Activated CD4-positive, CD25-positive, alpha-beta regulatory T cell treated with anti-CD3 and anti-CD28 coated beads, Interleukin-2, amount 50 U/mL, for 24 hours (primary cell): ENCODE data around the gene RGMB.

ENCODE experiments used
- ATAC-seq, 2 donors: fragments of 150-1000 bp; cut with Tn5 transposase; one replicate each; pipeline ENCODE4 v1.10.0; 2021; ENCODE audit warnings: mild to moderate bottlenecking in 1 of 2, moderate library complexity in 1 of 2

Gene RGMB

DNA sequence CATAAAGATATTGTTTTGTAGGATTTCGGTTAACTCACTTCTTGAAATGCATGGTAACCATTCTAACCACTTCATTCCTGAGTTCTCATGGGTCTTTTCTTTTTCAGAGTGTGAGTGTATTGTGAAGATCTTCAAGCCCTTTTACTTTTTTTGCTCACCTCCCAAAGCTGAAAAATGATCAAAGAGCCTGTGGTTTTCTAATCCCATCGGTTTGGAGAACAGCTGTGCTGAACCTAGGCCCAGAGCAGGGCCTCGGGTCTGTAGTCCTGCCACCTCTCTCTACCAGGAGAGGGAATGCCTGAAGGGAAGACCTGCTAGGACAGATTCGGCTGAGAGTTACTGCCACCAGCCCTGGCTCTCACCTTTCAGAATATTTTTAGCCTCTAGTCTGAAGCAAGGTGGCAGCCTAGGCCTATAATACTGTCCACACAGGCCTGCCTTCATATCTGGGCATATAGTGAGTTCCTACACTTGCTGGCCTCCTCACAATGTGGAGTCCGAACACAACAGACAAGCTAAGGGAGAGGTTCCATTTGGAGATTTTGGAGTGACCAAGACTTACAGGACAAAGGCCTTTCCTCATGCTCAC is 13.8 kb downstream of the RGMB start:
- no peak for ATAC-seq

DNA sequence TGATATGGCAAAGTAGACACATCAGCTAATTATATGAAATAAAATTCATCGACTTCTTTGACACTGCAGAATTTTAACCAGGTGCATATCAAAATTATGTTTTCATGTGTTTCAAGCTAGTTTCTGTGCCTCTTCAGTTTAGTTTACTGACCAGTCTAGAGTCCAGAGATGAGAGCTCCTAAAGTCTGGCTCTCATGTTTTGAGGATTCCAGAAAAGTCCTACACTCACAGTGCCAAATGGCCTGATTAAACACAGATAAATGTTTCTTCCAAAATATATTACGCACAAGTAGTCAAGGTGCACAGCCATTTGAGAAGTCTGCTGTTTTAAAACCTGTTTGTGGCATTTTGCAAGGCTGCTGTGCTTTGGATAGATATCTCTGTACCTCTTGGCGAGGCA is 15.6 kb downstream of the RGMB start:
- ATAC-seq: no peak

DNA sequence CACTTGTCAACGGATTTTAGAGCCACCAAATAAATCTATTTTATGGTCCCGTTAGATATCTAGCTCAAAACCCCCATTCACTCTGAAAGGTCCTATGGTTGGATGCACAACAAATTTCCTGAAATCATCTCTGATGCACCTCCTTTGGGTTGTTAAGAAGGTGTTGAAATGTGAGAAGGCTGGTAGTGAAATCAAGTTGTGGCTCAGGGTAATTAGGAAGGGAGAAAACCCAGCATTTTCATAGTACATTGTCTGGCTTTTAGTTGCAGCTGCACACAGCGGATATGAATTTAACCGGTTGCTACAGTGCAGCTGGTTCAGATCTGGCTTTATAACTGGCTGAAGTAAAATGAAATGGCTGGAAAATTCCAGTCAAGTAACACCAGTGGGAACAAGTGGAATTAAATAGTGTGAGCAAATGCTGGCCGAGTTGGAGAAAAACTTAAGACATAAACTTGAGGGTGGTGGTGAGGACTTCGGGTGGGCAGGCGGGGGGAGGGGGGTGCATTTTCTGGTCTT is 17.6 kb downstream of the RGMB start:
- no peak for ATAC-seq

DNA sequence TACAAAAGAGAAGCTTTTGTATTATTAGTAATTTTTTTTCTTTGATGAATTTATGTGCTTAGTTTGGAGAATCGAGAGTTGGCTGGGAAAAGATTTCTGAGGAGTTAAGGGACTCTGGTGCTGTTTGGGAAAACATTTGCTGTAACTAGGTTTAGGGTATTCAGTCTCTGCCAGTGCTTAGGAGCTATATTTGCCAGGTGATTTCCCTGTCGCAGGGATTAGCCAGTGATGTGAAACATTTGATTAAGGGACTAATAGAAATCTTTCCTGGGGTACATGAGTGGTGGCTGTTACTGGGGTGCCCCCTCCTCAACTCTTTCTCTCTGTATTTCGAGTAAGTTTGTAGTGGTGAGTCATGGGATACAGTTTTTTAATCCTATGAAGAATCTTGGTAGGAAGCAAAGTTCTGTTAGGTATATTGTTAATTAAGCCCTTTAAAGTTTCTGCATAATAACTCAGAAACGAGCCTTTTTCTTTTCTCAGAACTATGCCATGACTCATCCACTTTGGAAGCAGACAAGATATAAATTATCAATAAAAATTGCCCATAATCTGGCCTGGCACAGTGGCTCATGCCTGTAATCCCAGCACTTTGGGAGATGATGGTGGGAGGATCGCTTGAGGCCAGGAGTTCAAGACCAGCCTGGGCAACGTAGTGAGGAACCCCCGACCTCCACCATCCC is 18.6 kb downstream of the RGMB start:
- ATAC-seq: no peak

DNA sequence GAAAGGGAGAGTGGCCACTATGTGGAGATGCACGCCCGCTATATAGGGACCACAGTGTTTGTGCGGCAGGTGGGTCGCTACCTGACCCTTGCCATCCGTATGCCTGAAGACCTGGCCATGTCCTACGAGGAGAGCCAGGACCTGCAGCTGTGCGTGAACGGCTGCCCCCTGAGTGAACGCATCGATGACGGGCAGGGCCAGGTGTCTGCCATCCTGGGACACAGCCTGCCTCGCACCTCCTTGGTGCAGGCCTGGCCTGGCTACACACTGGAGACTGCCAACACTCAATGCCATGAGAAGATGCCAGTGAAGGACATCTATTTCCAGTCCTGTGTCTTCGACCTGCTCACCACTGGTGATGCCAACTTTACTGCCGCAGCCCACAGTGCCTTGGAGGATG is 19.8 kb downstream of the RGMB start:
- ATAC-seq: no peak

DNA sequence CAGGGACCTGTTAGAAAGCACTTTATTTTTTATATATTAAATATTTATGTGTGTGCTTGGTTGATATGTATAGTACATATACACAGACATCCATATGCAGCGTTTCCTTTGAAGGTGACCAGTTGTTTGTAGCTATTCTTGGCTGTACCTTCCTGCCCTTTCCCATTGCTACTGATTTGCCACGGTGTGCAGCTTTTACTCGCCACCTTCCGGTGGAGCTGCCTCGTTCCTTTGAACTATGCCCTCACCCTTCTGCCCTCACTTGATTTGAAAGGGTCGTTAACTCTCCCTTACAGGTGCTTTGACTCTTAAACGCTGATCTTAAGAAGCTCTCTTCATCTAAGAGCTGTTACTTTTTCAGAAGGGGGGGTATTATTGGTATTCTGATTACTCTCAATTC is 20.5 kb downstream of the RGMB start:
- ATAC-seq: no peak

DNA sequence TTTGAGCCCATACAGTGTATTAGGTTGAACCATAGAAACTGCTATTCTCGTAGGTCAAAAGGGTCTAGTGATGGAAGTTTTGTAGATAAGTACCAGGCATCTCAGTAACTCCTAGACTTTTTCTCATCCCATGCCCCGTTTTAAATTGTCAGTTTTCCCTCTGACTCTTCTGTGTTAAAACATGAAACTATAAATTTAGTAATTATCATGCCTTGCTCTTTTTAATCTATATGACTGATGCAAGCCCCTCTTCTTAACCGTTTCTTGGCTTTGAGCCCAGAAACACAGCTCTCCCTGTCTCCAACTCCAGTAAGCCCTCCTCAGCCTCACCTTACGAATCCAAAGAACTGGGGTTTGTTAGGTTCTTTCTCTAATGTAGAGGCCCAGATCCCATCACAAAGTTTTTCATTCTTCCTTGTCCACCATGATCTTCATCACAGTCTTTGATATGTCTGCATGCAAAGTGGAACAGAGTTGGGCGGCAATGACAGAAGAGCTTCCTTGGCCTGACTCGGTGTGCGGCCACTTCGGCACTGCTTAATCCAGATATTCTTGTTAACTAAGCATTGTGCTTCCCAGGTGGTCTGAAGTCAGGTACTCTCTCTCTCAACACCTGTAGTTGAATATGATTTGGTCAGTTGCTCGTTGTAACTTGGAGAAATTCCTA is 21.1 kb downstream of the RGMB start:
- no peak for ATAC-seq

DNA sequence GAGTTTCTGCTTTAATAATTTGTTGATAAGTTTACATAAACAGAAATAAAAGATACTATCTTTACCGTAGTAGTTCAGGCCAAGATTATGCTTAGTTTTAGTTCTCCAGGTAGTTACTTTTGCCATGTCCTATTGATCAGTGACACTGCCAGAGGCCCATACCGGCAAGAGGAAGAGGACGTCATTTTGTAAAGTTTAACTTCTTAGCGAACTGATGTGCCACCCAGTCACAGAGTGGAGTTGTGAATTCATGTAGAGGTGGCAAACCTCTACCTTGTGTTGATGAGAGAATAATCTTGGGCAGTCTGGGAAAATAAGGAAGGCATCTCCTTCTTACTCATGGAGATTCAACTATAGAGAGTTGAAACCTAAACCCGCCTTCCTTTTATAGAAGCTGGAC is 21.8 kb downstream of the RGMB start:
- no peak for ATAC-seq

DNA sequence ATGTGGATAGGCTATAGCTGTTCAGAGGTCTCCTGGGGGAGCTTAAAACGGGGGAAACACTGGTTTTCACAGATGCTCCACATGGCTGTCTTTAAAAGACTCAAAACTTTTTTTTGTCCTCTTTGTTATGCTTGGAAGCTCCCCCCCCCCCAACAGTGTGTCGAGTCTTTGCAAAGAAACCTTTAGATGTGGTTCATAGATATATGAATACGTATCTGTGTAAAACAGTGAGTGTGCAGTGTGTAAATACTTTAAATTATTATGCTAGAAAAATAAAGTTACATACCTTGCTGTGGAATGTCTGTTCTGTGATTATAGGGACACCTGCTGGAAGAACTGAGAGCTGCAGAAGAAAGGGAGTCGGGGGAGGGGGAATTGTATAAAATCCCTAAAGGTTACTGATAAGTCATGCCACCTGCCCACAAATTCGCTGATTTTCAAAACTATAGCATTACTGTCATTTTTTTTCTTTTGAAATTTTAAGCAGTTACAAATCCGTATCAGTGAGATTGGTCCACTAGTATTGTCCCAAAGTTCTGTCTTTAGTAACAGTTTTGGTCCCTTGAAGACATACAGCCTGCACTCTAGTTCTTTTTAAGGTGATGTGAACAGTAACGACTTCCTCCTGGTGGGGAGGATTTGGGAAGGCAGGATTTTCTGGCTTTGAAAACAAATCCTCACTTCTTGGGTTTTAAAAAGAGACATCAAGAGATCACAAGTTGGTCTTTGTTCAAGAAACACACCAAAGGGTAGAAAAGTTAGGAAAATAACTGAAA is 22.9 kb downstream of the RGMB start:
- ATAC-seq: peak; percentile 56 to 63

DNA sequence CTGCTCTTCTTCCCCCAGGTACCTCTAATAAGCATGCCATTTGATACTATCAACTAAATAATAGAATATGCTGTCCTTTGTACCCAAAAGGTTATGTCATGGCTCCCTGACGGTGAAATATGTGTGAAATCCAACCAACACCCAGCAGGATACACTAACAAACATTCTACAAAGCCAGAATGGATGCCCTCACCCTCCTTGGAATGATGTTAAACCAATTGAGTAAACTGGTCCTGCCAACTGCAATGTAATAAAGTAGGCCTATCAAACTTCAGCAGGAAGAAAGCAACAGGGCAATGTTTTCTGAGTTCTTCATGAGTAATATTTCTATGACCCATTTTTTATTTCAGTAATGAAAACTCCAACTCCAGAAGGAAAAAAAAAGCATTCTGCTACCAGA is 24.9 kb downstream of the RGMB start:
- no peak for ATAC-seq

DNA sequence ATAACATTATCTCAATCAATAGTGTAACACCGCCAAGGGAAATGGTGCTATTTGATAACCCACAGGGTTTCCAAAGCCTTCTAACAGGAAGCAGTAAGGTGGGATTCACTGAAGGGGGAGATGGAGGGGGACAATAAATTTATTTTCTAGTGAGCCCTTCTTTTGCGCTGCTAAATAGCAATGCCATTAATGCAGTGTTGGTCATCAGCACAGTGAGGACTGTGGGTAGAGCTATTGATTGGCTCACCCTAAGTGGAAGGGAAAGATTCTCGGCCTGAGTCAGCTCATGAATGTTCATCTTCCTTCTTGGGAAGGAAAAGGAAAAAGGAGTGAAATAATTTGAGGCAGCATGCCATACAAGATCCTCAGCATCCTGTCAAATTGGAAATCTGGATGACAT is 25.4 kb downstream of the RGMB start:
- no peak for ATAC-seq

DNA sequence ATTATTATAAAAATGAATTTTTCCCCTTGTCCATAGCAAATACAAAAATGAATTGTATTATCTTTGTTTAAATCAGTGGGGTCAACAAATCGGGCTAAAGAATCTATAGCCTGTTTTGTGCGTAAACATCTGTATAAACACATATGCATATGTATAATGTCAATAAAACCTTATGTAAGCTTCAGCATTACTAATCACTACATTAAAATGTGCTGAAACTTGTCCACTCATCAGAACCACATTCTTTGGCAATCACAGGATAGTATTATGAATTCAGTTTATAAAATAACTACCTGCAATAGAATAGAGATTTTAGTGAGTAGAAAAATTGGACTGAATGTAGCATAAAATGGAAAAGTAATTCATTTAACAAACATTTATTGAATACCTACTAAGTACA is 30.6 kb downstream of the RGMB start:
- no peak for ATAC-seq

DNA sequence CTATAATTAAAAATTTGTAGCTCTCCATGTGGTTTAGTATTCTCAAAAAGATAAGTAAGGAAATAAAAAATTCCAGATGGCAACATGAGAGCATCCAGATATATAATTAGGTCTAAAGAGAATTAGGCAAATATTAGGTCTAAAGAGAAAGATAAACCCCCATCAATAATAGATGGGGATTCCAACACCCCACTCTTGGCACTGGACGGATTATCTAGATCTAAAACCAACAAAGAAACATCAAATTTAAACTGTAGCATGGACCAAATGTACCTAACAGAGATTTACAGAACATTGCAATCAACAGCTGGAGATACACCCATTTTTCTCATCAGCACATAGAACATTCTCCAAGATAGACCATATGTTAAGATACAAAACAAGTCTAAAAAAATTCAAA is 31.6 kb downstream of the RGMB start:
- no peak for ATAC-seq

DNA sequence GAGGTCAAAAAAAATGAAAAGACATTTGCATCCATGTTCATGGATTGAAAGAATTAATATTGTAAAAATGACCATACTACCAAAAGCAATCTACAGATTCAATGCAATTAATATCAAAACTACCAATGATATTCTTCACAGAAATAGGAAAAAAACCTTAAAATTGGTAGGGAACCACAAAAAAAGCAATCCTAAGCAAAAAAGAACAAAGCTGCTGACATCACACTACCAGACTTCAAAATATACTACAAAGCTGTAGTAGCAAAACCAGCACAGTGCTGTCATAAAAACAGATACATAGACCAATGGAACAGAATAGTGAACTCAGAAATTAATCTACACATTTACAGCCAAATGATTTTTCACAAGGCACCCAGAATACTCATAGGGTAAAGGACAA is 34.3 kb downstream of the RGMB start:
- no peak for ATAC-seq

DNA sequence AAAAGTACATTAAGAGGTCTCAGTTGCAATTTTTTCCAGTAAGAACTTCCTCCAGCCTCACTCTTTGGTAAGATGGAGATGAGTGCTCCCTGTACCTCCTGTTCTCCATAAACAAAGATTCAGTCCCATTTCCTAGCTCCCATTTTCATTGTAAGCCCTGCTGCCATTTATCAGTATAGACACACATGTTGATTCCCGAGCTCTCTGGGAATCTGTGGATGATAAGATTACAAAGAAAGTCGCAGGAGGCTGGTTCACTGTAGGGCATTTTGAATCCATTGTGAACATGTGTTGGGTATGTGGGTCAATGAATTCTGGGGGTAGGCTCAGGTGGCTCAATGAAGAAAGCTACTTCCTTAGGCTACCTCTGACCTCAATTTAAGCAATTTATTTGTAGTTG is 36.7 kb downstream of the RGMB start:
- ATAC-seq: no peak

DNA sequence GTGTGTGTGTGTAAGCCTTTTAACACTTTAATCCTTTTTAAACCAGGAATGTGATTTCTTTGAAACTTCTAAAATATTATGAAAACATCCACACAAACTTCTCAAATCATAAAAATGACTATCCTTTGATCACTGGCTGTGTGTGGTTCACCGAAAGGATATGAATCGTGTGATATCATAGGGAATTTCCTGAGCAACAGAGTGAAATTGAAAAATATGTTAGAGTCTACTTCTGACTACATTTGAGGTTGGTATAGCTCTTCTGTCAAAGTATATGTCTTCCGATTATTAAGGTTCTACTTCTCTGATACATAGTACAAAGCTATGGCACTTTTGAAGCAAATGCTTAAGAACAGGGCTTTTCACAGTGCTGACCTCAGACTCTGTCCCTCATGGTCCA is 40.3 kb downstream of the RGMB start:
- peak; percentile 21 to 49 for ATAC-seq

DNA sequence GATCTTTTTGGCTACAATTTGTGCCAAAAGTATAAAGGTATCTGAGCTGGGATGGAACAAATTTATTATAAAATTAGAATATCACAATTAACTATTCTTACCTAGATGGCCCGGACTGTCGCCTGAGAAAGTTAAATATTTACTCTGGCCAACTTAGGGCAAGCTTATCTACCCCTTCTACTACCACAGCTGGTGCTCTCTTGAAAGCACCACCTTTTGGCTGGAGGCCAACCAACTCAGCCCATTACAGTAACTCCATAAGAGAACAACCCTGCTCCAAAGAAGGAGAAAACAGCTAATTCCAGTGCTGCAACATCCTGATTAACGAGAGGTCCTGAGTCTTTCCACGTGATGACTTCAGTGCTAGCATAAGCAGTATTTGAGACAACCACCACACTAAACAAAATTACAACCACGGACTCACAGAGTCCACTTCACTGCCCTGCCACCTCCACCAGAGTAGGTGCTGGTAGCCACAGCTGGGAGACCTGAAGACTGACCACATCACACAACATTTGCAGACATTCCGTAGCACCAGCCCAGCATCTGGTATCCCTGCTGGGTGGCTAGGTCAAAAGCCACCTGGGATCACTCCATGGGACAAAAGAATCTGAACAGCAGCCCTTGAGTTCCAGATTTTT is 43.2 kb downstream of the RGMB start:
- ATAC-seq: no peak

DNA sequence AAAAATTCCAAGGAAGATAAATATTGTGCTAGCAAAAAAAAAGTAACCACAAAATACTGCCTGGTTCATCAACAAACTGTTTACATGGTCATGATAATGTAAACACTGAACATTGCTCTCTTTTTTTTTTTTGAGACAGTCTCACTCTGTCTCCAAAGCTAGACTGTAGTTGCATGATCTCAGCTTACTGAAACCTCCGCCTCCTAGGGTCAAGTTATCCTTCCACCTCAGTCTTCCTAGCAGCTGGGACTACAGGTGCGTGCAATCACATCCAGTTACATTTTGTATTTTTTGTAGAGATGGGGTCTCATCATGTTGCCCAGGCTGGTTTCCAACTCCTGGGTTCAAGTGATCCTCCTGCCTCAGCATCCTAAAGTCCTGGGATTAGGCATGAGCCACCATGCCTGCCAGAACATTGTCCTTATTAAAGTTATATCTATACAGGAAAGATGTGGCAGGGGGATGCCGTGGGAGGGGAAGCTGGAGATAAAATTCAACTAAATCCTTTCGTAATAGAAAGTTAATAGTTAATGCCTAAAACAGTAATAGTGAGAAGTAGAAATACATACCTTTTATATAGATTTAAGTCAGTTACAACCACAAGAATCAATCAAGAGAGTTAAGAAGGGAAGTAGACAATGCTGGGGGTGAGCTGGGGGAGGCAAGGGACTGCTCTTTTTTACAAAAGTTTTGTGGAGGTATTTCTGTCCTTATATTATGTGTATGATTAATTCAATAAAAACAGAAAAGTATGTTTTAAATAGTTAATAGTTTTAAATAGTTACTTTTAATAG is 52.3 kb downstream of the RGMB start:
- no peak for ATAC-seq

DNA sequence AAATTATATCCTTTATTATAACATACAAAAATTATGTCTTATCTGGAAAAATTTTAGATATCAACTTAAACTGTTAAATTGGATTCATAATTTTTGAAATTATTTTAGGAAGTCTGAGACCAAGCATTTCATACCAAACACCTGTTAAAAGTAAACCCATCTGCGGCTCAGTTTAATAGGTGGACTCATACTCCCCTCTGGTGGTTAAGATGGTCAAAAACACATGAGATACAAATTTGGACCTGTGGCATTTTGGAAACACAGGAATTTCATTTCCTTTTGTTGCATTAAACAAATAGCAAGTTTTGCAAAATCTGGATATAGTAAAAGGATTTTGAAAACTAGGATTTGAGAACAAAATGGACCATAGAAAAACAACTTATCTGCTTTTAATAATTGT is 53.7 kb downstream of the RGMB start:
- no peak for ATAC-seq

DNA sequence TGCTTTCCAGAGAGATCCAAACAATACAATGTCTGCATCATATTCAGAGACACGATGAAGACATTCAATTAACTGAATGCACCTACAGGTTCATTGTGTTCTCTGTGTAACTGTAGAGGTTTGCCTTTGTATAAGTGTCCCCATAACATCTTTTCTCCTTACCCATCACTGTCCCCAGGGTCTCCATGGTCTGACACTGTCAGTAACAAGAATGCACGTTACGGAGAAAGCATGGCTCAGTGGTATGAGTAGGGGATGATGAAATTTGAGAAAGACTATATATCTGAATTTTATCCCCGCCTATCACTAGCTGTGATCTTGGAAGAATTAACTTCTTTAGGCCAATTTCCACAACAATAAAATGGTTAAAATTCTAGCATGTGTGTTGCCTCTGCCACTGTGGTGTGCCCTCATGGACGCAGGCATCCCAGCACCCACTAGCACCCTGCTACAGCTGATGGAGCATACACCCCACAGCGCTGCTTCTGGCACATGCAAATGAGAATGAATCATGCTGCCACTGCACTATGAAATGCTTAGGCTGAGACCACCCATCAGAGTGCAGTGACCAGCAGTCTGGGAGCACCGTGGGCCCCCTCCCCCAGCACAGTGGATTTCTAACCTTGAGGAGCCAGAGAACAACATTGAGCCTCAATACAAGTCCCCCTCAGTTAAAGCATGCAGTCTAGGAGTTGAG is 54.3 kb downstream of the RGMB start:
- no peak for ATAC-seq

DNA sequence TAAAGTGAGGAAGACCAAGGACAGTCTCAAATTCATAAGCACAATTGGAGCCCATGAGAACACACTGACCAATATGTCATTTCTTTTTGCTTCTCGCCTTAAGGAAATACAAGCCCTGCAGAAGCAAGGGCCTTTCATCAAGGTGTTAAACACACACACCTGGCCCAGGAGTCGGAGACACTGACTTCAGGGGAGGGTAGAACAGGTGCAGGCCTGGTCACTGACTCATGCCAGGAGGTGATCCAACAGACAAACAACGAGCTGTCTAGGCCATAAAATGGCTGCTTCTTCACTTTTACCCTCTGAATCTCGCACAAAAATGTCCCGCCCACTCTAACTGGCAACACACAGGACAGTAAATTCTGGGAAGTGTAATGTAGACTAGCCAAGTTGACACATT is 62.7 kb downstream of the RGMB start:
- ATAC-seq: no peak
